Right lobe of liver (tissue), 6 donors: ENCODE measurements around the gene DYNLT2. TPM values are rescaled to one million over a fixed set of nuclear protein-coding genes. Genes with fewer than 3 reads are reported as not detected.
"Not testable (repeated sequence)": the region's sequence is repeated elsewhere in the genome, so short reads cannot be mapped to it uniquely, and the experiment has no call there.

ENCODE experiments used
- ATAC-seq, 4 donors: fragments of 200-7000 bp; cut with Tn5 transposase; one replicate each; pipeline ENCODE4 v1.9.1; 2020; ENCODE audit warnings: mild to moderate bottlenecking in 4 of 4, moderate library complexity in 4 of 4
- DNase-seq, 3 donors: peaks; one replicate each; pipeline ENCODE4 v3.0.0-alpha.2; 2020
- H3K27ac ChIP-seq, 3 donors: fragments of 200-600 bp; one replicate each; pipeline ENCODE4 v1.8.0; 2022
- H3K27me3 ChIP-seq, 2 donors: fragments of 200-600 bp; one replicate each; pipeline ENCODE4 v1.8.0; 2022
- H3K36me3 ChIP-seq, 4 donors: fragments of 200-600 bp; sonication (generic) in 1 of 4; one replicate each; pipeline versions ENCODE4 v1.5.1 to v1.8.0; 2017 to 2022; ENCODE audit warnings: control low read depth in 1 of 4
- H3K4me1 ChIP-seq, 4 donors: fragments of 200-600 bp; sonication (generic) in 1 of 4; one replicate each; pipeline versions ENCODE4 v1.5.1 to v1.8.0; 2017 to 2022; ENCODE audit warnings: control low read depth in 1 of 4
- H3K4me3 ChIP-seq, 3 donors: fragments of 200-600 bp; one replicate each; pipeline ENCODE4 v1.8.0; 2022
- H3K9me3 ChIP-seq, 4 donors: fragments of 200-600 bp; sonication (generic) in 1 of 4; one replicate each; pipeline versions ENCODE4 v1.5.1 to v1.8.0; 2017 to 2022; ENCODE audit warnings: control low read depth in 1 of 4
- POLR2A ChIP-seq: fragments of 450-650 bp; IDR thresholded peaks from one replicate; pipeline ENCODE4 v1.6.1; 2017; ENCODE audit warnings: antibody characterized with exemption, mild to moderate bottlenecking
- WGBS: methylation state at CpG from one replicate; pipeline ENCODE4 v1.1.6; 2018; ENCODE audit warnings: low coverage, low lambda C conversion rate; ENCODE audit not compliant: insufficient coverage; ENCODE audit errors: missing lambda C conversion rate; 5-methylcytosine and 5-hydroxymethylcytosine counted together
- intact Hi-C, 2 donors: fragments of 100-400 bp; cut with DNase I; formaldehyde crosslinking; loops; one replicate each; pipeline versions ENCODE4 v1.11.2 to v1.14.1; 2022
- total RNA-seq, 6 experiments: library from RNA; depleted of rRNA in 2 of 6; stranded (reverse); fragments of >200 nt in 2 of 6; fragmentation: NEBNext Ultra II Directional in 3 of 6; extraction: Animal tissue kit (Norgen Biotek cat#: 25700) in 3 of 6; gene quantifications; one replicate each; pipeline versions ENCODE4 v1.1.0 to v1.2.4, GENCODE V29; 2016 to 2023
- TF ChIP-seq, protein P1 (sequence below), 4 donors: fragments of 200-600 bp in 3 of 4; fragments of 450-650 bp in 1 of 4; IDR thresholded peaks; one replicate each; pipeline versions ENCODE4 v1.5.1 to v1.8.0; 2016 to 2022; ENCODE audit warnings: antibody characterized with exemption in 4 of 4, mild to moderate bottlenecking in 2 of 4
- donor health status: DM: no; HTN: yes; CAD: no.
- donor health status: DM: no; HTN: no; CAD: no.
- donor health status: DM: no; HTN: no; CAD: no.
- donor health status: DM: no; HTN: yes; CAD: no.
- donor health status: DM: no; HTN: yes; CAD: no.

Gene DYNLT2
- total RNA-seq, 6 experiments from 2014 or later, result 0.43 to 0.82 (median 0.68) TPM

DNA sequence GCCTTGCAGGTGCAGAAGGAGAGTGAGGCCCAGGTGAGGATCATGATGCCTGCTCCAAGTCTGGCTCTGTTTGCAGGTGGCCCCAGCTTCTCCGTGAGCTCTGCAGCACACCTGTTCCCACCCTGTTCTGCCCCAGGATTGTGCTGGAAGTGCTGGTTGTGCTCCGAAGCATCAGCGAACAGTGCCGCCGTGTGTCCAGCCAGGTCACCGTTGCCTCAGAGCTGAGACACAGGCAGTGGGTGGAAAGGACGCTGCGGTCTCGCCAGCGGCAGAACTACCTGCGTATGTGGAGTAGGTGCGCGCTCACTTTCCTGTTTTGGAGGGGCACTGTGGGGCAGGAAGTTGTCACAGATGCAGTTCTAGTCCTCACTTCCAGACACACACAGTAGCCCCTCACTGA, 25.0 kb upstream of the DYNLT2 start:
- TF ChIP-seq POLR2A, result no peak
- TF ChIP-seq, protein P1, sequence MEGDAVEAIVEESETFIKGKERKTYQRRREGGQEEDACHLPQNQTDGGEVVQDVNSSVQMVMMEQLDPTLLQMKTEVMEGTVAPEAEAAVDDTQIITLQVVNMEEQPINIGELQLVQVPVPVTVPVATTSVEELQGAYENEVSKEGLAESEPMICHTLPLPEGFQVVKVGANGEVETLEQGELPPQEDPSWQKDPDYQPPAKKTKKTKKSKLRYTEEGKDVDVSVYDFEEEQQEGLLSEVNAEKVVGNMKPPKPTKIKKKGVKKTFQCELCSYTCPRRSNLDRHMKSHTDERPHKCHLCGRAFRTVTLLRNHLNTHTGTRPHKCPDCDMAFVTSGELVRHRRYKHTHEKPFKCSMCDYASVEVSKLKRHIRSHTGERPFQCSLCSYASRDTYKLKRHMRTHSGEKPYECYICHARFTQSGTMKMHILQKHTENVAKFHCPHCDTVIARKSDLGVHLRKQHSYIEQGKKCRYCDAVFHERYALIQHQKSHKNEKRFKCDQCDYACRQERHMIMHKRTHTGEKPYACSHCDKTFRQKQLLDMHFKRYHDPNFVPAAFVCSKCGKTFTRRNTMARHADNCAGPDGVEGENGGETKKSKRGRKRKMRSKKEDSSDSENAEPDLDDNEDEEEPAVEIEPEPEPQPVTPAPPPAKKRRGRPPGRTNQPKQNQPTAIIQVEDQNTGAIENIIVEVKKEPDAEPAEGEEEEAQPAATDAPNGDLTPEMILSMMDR (IDR thresholded peaks at IDR 0.05), result no peak
- no peak overlapping the region for H3K4me3 ChIP-seq
- no peaks in the 10 kb centered on the region for H3K4me1 ChIP-seq
- DNase-seq, result no peak
- 96% methylated on average over 5 of the region's 13 CpGs for WGBS
- ATAC-seq, result no peak
- H3K36me3 ChIP-seq, result peaks cover 0 to 19% (median 12%) of the 10 kb centered on the region in 4 donors
- H3K27ac ChIP-seq, result no peak overlapping the region
- H3K9me3 ChIP-seq, result no peaks in the 10 kb centered on the region
- H3K27me3 ChIP-seq, result no peaks in the 10 kb centered on the region
- intact Hi-C loops, result no loop called here

DNA sequence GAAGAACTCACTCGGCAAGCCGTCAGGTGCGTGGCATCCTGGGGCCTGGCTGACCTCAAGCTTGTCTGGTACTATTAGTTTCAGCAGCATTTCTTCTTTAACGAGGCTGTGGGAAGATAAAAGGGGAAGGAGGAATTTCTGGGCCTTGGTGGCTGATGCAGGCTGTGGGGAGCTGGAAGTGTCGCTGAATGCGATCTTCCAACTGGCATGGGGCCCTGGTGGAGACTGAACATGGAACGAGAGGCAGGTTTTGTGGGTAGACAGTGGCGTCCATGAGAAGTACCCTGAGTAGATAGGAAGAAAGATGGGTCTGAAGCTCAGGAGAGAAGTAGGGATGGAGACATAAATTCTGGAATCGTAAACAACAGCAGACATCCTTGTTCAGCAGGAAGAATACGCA, 23.9 kb upstream of the DYNLT2 start:
- no peak overlapping the region for H3K27ac ChIP-seq
- H3K27me3 ChIP-seq, result no peaks in the 10 kb centered on the region
- no peak for ATAC-seq
- no peaks in the 10 kb centered on the region for H3K4me1 ChIP-seq
- 86% methylated on average over 8 of the region's 10 CpGs for WGBS
- TF ChIP-seq POLR2A, result no peak
- TF ChIP-seq, protein P1 (IDR thresholded peaks at IDR 0.05), result no peak
- peaks cover 0 to 19% (median 12%) of the 10 kb centered on the region in 4 donors for H3K36me3 ChIP-seq
- no peak for DNase-seq
- intact Hi-C loops, result no loop called here
- no peak overlapping the region for H3K4me3 ChIP-seq
- no peaks in the 10 kb centered on the region for H3K9me3 ChIP-seq

DNA sequence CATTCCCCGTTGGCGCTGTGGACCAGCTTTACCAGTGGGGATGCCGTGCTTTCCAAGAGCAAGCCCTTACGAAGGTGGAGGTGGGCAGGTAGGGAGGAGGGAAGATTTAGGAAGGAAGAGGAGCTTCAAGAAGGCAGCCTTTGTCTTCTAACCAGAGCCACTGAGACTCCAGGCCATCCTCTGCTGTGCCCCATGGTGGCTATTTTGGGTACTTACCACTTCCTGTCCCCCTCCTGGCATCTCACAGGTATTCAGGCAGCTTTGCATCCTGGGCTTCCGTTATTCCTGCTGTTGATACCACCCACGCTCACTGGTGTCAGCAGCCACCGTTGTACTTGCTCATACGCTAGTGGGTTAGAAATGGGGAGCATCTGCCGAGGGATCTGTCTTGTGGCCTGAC, 23.0 kb upstream of the DYNLT2 start:
- DNase-seq (no peak), ATAC-seq (no peak)
- TF ChIP-seq, protein P1 (IDR thresholded peaks at IDR 0.05), result no peak
- no peak for TF ChIP-seq POLR2A
- intact Hi-C loops, result no loop called here
- no peak overlapping the region for H3K4me3 ChIP-seq
- H3K27me3 ChIP-seq, result no peaks in the 10 kb centered on the region
- no peaks in the 10 kb centered on the region for H3K9me3 ChIP-seq
- H3K27ac ChIP-seq, result no peak overlapping the region
- H3K36me3 ChIP-seq, result peaks cover 0 to 19% (median 12%) of the 10 kb centered on the region in 4 donors
- no peaks in the 10 kb centered on the region for H3K4me1 ChIP-seq
- 80% methylated on average over 1 of the region's 9 CpGs for WGBS

DNA sequence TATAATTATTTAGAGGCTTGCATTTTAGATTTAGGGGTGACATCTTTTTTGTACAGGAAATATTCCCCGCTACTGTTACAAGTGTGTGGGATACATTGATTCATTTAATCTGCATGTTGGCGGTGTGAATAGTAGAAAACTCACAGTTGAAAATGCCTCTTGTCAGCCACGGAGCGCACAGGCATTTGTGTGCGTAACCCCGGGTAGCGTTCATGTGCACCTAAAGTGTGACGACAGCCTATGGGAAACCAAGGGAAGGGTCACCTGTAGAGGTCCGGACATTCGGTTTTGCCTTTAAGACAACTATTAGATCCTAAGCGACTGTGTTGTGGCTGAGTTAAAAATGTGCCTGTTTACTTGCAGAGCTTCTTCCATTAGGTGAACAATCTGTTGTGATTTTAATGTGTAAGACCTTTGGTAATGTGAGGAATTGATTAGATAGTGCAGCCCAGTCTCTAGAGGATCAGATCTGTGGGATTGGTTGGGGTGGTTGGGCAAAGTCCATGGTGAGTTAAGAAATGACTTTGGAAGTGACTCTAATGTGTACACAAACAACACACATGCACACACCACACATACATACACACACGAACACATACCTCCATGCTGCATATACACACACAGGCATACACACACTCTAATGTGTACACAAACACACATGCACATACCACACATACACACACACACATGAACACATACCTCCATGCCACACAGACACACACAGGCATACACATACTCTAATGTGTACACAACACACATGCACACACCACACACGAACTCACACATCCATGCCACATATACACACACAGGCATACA, 15.8 kb upstream of the DYNLT2 start:
- Histone ChIP-seq H3K9me3 (no peaks in the 10 kb centered on the region), H3K36me3 (peaks cover 0 to 5% (median 2%) of the 10 kb centered on the region in 4 donors), H3K27me3 (no peaks in the 10 kb centered on the region), H3K27ac (peak overlapping the region; percentile 59 to 86 (median 84)), H3K4me1 (peaks cover 0 to 19% (median 5%) of the 10 kb centered on the region in 4 donors), H3K4me3 (peak overlapping the region in 2 of 3 donors; percentile 5 to 28)
- intact Hi-C loops, result no loop called here
- DNase-seq, result peak in 1 of 3 donors; percentile 73
- peak; percentile 84 to 89 (median 86) for ATAC-seq
- 57% methylated on average over 12 of the region's 13 CpGs for WGBS
- TF ChIP-seq POLR2A, result no peak

DNA sequence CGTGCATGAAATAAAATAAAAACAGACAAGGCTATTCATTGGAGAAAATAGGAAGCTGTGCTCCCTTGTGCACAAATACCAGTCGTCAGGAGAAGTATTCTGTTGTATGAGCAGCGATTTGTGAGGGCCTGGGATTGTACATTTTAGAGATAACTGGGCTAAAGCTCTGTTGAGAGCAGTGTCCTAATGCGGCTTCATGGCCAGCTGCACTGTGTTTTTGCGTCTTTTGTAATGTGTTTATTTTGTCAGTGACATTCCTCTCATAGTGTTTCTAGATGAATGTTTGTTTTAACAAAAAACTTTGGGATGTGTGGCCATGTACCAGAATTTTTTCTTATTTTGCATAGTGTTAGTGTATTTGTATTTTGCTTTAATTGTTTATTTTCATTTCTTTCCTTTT, 14.9 kb upstream of the DYNLT2 start:
- H3K36me3 ChIP-seq, result peaks cover 0 to 10% (median 3%) of the 10 kb centered on the region in 4 donors
- no peaks in the 10 kb centered on the region for H3K9me3 ChIP-seq
- intact Hi-C loops, result no loop called here
- peak; percentile 27 for TF ChIP-seq POLR2A
- TF ChIP-seq, protein P1 (IDR thresholded peaks at IDR 0.05), result no peak
- H3K4me1 ChIP-seq, result peaks cover 0 to 19% (median 5%) of the 10 kb centered on the region in 4 donors
- DNase-seq, result no peak
- WGBS, result 31% methylated on average over 5 of the region's 5 CpGs
- ATAC-seq, result peak; percentile 58 to 76 (median 72)
- peak overlapping the region; percentile 59 to 86 (median 84) for H3K27ac ChIP-seq
- H3K4me3 ChIP-seq, result peak overlapping the region in 1 of 3 donors; percentile 28
- H3K27me3 ChIP-seq, result no peaks in the 10 kb centered on the region

DNA sequence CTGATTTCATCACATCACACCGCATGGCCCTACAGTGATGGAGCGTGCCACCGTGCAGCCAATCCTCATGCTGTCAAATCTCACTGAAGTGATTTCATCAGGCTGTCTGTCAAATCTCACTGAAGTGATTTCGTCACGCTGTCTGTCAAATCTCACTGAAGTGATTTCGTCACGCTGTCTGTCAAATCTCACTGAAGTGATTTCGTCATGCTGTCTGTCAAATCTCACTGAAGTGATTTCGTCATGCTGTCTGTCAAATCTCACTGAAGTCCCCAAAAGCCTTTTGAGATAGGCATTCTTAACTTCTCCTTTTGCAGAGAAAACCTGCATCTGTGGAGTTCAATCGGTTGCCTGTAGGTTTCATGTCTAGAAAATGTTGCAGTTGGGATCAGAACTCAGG, 14.4 kb upstream of the DYNLT2 start:
- H3K27me3 ChIP-seq, ATAC-seq, intact Hi-C loops, DNase-seq, H3K9me3 ChIP-seq, H3K4me3 ChIP-seq: not testable (repeated sequence)
- 78% methylated on average over 4 of the region's 10 CpGs for WGBS
- Histone ChIP-seq H3K4me1 (peaks cover 0 to 19% (median 5%) of the 10 kb centered on the region in 4 donors), H3K36me3 (peaks cover 0 to 14% (median 7%) of the 10 kb centered on the region in 4 donors), H3K27ac (peak overlapping the region; percentile 59 to 86 (median 84))
